ENCODE data around the gene RPL19. TPM values are rescaled to one million over a fixed set of nuclear protein-coding genes. Genes with fewer than 3 reads are reported as not detected.

Gene RPL19
- total and polyA plus RNA-seq, 4 donors, result 475 to 999 (median 749) TPM

DNA sequence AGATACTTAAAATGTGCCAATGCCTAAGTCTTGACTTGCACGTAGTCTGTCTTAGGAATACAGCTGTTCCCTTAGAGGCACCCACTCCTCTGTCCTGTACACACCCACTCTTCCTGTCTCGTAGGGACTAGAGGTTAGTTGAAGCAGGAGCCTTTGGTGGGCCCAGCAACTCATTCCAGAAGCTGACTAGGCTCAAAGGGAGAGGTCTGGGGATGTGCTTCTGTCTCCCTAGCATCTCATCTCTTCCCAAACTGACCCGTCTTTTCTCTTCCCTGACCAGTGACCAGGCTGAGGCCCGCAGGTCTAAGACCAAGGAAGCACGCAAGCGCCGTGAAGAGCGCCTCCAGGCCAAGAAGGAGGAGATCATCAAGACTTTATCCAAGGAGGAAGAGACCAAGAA, 4.2 kb downstream of the RPL19 start:
- TF ChIP-seq, protein P1, sequence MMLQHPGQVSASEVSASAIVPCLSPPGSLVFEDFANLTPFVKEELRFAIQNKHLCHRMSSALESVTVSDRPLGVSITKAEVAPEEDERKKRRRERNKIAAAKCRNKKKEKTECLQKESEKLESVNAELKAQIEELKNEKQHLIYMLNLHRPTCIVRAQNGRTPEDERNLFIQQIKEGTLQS (IDR thresholded peaks at IDR 0.05), result no peak
- TF ChIP-seq RXRA (IDR thresholded peaks at IDR 0.05), result no peak
- no peak for TF ChIP-seq NR2F2 (IDR thresholded peaks at IDR 0.05)
- DNase-seq (ENCODE audit: low spot score), result no peak
- no peak overlapping the region for H3K9ac ChIP-seq (ENCODE audit: low read depth in 1 of 2, low read length in 2 of 2)
- peaks cover 15 to 37% (median 31%) of the 10 kb centered on the region in 4 donors for H3K36me3 ChIP-seq (ENCODE audit: control insufficient read depth in 4 of 4, insufficient read depth in 3 of 4, low read depth in 1 of 4, low read length in 3 of 4)
- no peak overlapping the region for H3K27ac ChIP-seq (ENCODE audit: low read depth in 1 of 2, low read length in 2 of 2)
- 90% methylated on average over 8 of the region's 8 CpGs for WGBS
- peaks cover 0 to 18% (median 9%) of the 10 kb centered on the region in 4 donors for H3K4me1 ChIP-seq (ENCODE audit: control insufficient read depth in 4 of 4, insufficient read depth in 4 of 4, low read length in 3 of 4)
- H3K9me3 ChIP-seq (ENCODE audit: control insufficient read depth in 4 of 4, low read length in 3 of 4), result no peaks in the 10 kb centered on the region
- H3K4me3 ChIP-seq (ENCODE audit: low read depth in 1 of 3, low read length in 3 of 3), result no peak overlapping the region
- H3K27me3 ChIP-seq (ENCODE audit: control insufficient read depth in 4 of 4, insufficient read depth in 4 of 4, low read length in 3 of 4), result peaks cover 0 to 2% (median 0%) of the 10 kb centered on the region in 4 donors

DNA sequence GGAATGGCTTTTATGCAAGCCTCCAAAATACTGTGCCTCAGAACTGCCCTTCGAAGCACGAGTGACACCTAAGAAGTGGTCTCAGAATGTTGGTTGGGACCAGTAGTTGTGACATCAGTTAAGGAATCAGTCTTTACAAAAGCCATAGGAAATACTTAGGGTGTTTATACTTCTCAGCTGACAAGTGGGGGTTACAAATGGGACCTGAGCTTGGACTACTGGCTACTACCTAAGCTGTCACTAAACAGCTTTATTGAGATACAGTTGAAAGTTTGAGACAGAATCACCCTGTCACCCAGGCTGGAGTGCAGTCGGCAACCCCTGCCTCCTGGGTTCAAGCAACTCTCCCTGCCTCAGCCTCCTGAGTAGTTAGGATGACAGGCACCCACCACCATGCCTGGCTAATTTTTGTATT, 5.0 kb downstream of the RPL19 start:
- 87% methylated on average over 3 of the region's 3 CpGs for WGBS
- H3K27ac ChIP-seq (ENCODE audit: low read depth in 1 of 2, low read length in 2 of 2), result no peak overlapping the region
- peaks cover 15 to 37% (median 31%) of the 10 kb centered on the region in 4 donors for H3K36me3 ChIP-seq (ENCODE audit: control insufficient read depth in 4 of 4, insufficient read depth in 3 of 4, low read depth in 1 of 4, low read length in 3 of 4)
- no peak overlapping the region for H3K9ac ChIP-seq (ENCODE audit: low read depth in 1 of 2, low read length in 2 of 2)
- no peak overlapping the region for H3K4me3 ChIP-seq (ENCODE audit: low read depth in 1 of 3, low read length in 3 of 3)
- peaks cover 0 to 2% (median 0%) of the 10 kb centered on the region in 4 donors for H3K27me3 ChIP-seq (ENCODE audit: control insufficient read depth in 4 of 4, insufficient read depth in 4 of 4, low read length in 3 of 4)
- peaks cover 3 to 17% (median 9%) of the 10 kb centered on the region in 4 donors for H3K4me1 ChIP-seq (ENCODE audit: control insufficient read depth in 4 of 4, insufficient read depth in 4 of 4, low read length in 3 of 4)
- DNase-seq (ENCODE audit: low spot score), result no peak
- H3K9me3 ChIP-seq (ENCODE audit: control insufficient read depth in 4 of 4, low read length in 3 of 4), result no peaks in the 10 kb centered on the region
- TF ChIP-seq CTCF (IDR thresholded peaks at IDR 0.05; ENCODE audit: low read depth, low read length, missing input control) (no peak), HNF4G (IDR thresholded peaks at IDR 0.05) (no peak), JUND (IDR thresholded peaks at IDR 0.05) (no peak), EGR1 (IDR thresholded peaks at IDR 0.05; ENCODE audit: low read depth in 2 of 2) (no peak), YY1 (IDR thresholded peaks at IDR 0.05) (no peak), FOXA1 (IDR thresholded peaks at IDR 0.05) (no peak), RAD21 (IDR thresholded peaks at IDR 0.05) (no peak), NR2F2 (IDR thresholded peaks at IDR 0.05) (no peak), SP1 (IDR thresholded peaks at IDR 0.05) (no peak), RXRA (IDR thresholded peaks at IDR 0.05) (no peak), REST (IDR thresholded peaks at IDR 0.05) (no peak), TAF1 (conservative IDR thresholded peaks at IDR 0.05) (no peak), GABPA (IDR thresholded peaks at IDR 0.05 in 1 of 2, conservative IDR thresholded peaks at IDR 0.05 in 1 of 2) (no peak), FOXA2 (IDR thresholded peaks at IDR 0.05) (no peak), HNF4A (conservative IDR thresholded peaks at IDR 0.05) (no peak)
- TF ChIP-seq, protein P2, sequence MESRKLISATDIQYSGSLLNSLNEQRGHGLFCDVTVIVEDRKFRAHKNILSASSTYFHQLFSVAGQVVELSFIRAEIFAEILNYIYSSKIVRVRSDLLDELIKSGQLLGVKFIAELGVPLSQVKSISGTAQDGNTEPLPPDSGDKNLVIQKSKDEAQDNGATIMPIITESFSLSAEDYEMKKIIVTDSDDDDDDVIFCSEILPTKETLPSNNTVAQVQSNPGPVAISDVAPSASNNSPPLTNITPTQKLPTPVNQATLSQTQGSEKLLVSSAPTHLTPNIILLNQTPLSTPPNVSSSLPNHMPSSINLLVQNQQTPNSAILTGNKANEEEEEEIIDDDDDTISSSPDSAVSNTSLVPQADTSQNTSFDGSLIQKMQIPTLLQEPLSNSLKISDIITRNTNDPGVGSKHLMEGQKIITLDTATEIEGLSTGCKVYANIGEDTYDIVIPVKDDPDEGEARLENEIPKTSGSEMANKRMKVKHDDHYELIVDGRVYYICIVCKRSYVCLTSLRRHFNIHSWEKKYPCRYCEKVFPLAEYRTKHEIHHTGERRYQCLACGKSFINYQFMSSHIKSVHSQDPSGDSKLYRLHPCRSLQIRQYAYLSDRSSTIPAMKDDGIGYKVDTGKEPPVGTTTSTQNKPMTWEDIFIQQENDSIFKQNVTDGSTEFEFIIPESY (IDR thresholded peaks at IDR 0.05), result no peak
- TF ChIP-seq, protein P1 (IDR thresholded peaks at IDR 0.05), result no peak
- TF ChIP-seq, protein P3, sequence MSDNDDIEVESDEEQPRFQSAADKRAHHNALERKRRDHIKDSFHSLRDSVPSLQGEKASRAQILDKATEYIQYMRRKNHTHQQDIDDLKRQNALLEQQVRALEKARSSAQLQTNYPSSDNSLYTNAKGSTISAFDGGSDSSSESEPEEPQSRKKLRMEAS (IDR thresholded peaks at IDR 0.05), result no peak

All from liver (tissue), 9 donors.